ENCODE measurements around the gene SNORC.
"Not testable (repeated sequence)": the region's sequence is repeated elsewhere in the genome, so short reads cannot be mapped to it uniquely, and the experiment has no call there.

The SNORC gene

DNA sequence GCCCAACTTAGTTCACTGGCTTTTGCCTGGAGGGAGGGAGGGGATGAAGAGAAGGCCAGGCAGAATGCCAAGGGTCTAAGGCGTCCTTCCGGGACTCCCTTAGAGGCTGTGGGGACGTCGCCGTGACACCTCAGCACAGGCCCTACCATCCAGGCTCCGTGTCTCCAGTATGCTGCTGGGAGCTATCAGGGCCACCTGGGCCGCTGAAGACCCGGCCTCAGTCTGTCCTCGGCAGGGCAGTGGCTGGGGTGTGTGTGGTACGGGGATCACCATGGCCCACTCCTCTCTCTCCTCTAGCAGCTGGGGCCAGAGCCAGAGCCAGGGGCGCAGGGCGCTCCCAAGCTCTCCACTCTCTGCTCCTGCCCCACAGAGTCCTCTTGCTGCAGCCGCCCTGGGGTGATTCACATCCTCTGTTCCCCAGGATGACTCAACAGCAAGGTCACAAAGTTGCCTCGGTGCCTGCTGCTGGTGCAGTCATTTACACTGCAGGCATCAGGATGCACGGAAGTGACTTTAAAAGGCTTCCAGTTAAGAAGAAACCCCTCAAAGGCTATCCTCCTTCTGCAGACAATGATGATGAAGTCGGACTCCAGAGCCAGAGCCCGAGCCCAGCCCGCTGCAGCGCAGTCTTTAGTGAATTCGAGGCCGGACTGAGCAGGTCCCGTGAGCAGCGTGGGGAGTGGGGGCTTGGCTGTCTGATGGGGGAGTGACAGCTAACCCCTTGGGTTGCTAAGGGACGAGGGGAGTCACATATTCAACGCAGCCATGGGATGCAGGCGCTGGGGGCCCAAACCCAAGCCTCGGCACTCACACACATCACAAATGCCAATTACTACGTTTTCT is 31.9 kb downstream of the SNORC start:
- Mint-ChIP-seq H3K36me3 (ENCODE audit: low read depth) (no peaks in the 10 kb centered on the region), H3K4me3 (no peak overlapping the region), H3K4me1 (ENCODE audit: low read depth) (peaks cover 5% of the 10 kb centered on the region), H3K9me3 (no peaks in the 10 kb centered on the region), H3K27ac (no peak overlapping the region), H3K27me3 (peaks cover 4% of the 10 kb centered on the region)
- intact Hi-C loops (cut with micrococcal nuclease): no loop called here

DNA sequence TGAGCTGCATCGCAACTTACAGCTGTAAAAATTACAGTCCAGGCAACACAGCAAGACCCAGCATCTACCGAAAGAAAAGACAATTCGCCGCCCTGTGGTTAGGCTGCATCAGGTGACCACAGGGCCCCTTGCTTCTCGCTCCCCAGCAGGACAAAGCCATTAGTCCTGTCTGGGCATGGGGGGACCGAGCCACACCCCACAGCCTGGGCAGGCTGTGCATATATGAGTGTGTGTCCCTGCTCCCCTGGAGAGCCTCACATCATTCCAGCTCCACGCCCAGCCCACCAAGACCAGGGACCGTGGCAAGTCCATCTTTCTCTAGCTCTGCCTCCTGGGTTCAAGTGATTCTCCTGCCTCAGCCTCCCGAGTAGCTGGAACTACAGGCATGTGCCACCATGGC is 33.9 kb downstream of the SNORC start:
- Mint-ChIP-seq H3K36me3 (ENCODE audit: low read depth) (no peaks in the 10 kb centered on the region), H3K27me3 (peaks cover 7% of the 10 kb centered on the region), H3K27ac (no peak overlapping the region), H3K4me3 (no peak overlapping the region), H3K9me3 (no peaks in the 10 kb centered on the region), H3K4me1 (ENCODE audit: low read depth) (peaks cover 5% of the 10 kb centered on the region)
- intact Hi-C loops (cut with micrococcal nuclease): no loop called here

DNA sequence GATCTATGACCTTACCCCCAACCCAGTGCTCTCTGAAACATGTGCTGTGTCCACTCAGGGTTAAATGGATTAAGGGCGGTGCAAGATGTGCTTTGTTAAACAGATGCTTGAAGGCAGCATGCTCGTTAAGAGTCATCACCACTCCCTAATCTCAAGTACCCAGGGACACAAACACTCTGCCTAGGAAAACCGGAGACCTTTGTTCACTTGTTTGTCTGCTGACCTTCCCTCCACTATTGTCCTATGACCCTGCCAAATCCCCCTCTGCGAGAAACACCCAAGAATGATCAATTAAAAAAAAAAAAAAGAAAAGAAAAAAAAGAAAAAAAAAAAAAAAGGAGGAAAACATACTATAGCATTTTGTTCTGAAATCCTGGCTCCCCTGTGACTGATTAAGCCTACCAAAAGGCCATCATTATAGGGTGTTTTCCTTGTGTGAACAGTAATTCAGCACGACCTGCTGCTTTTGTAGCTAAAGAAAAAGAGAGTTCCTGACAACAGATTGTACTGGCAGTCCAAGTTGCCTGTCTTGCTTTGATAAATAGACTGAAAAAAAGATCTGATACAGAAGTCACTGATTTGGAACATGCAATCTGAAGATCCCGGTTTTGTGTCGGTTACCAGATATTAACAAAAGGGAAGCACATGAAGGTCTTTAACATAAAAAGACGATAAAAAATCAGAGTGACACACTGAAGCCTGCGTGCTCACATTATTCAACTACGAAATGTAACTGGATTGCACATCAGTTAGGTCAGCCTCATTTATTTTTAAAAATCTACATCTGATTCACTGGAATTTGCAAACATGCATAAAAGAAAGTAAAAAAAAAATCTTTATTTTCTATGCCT is 37.0 kb downstream of the SNORC start:
- intact Hi-C loops (cut with micrococcal nuclease); H3K27ac Mint-ChIP-seq; H3K4me3 Mint-ChIP-seq; H3K4me1 Mint-ChIP-seq (ENCODE audit: low read depth); H3K36me3 Mint-ChIP-seq (ENCODE audit: low read depth): not testable (repeated sequence)
- Mint-ChIP-seq H3K9me3 (peaks cover 11% of the 10 kb centered on the region), H3K27me3 (peaks cover 22% of the 10 kb centered on the region)

DNA sequence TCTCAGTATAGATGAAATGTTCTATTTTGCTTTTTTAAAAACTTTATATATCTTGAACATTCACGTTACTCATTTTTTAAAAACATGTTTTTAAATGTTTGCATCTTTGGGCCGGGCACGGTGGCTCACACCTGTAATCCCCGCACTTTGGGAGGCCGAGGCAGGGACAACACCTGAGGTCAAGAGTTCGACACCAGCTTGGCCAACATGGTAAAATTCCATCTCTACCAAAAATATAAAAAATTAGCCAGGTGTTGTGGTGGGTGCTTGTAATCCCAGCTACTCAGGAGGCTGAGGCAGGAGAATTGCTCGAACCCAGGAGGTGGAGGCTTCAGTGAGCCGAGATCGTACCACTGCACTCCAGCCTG is 37.6 kb downstream of the SNORC start:
- H3K27me3 Mint-ChIP-seq: peaks cover 24% of the 10 kb centered on the region
- H3K4me1 Mint-ChIP-seq (ENCODE audit: low read depth); H3K4me3 Mint-ChIP-seq; H3K27ac Mint-ChIP-seq; intact Hi-C loops (cut with micrococcal nuclease); H3K36me3 Mint-ChIP-seq (ENCODE audit: low read depth): not testable (repeated sequence)
- H3K9me3 Mint-ChIP-seq: peaks cover 13% of the 10 kb centered on the region

DNA sequence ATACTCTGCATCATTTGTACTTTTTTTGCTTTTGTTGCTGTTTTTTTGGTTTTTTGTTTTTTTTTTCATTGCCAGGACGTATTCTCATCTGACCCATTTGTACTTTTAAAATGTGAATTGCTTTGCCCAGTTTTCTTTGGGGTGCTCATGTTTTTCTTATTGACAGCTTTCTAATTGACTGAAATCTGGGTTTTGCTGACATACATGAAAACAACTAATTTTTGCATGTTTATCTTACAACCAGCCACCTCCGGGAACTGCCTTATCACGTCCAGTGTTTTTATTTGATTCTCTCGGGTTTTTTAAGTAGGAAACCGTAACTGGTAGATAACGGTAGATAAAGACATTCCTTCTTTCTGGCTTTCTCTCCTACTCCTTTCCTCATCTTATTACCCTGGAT is 38.6 kb downstream of the SNORC start:
- H3K27ac Mint-ChIP-seq: no peak overlapping the region
- peaks cover 13% of the 10 kb centered on the region for H3K9me3 Mint-ChIP-seq
- intact Hi-C loops (cut with micrococcal nuclease): no loop called here
- peaks cover 28% of the 10 kb centered on the region for H3K27me3 Mint-ChIP-seq
- H3K4me3 Mint-ChIP-seq: no peak overlapping the region
- no peaks in the 10 kb centered on the region for H3K36me3 Mint-ChIP-seq (ENCODE audit: low read depth)
- H3K4me1 Mint-ChIP-seq (ENCODE audit: low read depth): no peaks in the 10 kb centered on the region

DNA sequence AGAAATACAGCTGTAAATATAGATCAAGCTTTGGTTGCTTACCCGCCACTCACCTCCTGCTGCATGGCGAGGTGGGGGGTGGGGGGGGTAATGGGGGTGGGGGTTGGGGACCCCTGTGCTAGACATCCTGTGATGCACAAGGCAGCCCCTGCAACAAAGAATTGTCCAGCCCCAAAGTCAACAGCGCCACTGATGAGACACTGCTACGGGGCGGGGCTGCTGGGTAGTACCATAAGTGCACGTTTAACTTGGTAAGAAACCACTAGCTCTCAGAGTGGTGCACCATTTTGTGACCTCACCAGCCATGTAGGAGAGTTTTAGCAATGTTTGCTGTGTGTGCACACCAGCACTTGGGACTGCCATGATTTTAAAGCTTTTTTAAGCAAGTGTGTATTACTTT is 40.3 kb downstream of the SNORC start:
- Mint-ChIP-seq H3K9me3 (peaks cover 13% of the 10 kb centered on the region), H3K36me3 (ENCODE audit: low read depth) (no peaks in the 10 kb centered on the region), H3K27me3 (peaks cover 33% of the 10 kb centered on the region), H3K4me3 (no peak overlapping the region), H3K4me1 (ENCODE audit: low read depth) (no peaks in the 10 kb centered on the region), H3K27ac (no peak overlapping the region)
- intact Hi-C loops (cut with micrococcal nuclease): no loop called here

DNA sequence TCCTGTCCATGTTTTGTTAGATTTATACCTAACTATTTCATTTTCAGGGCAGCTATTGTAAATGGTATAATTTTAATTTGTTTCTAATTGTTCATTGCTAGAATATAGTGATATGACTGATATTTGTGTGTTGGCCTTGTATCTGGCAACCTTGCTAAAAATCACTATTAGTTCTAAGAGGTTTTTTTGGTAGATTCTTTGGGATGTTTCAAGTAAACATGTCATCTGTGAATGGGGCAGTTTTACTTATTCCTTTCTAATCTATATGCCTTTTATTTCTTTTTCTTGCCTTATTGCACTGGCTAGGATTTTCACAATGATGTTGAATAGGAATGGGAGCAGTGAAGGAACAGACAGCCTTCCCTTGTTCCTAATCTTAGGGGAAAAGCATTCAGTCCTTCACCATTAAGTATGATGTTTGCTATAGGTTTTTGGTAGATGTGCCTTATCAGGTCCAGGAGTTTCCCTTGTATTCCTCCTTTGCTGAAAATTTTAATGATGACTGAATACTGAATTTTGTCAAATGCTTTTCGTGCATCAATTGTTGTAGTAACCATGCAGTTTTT is 41.7 kb downstream of the SNORC start:
- intact Hi-C loops (cut with micrococcal nuclease): no loop called here
- H3K36me3 Mint-ChIP-seq (ENCODE audit: low read depth): no peaks in the 10 kb centered on the region
- H3K9me3 Mint-ChIP-seq: peaks cover 13% of the 10 kb centered on the region
- no peaks in the 10 kb centered on the region for H3K4me1 Mint-ChIP-seq (ENCODE audit: low read depth)
- peaks cover 36% of the 10 kb centered on the region for H3K27me3 Mint-ChIP-seq
- H3K4me3 Mint-ChIP-seq: no peak overlapping the region
- no peak overlapping the region for H3K27ac Mint-ChIP-seq

DNA sequence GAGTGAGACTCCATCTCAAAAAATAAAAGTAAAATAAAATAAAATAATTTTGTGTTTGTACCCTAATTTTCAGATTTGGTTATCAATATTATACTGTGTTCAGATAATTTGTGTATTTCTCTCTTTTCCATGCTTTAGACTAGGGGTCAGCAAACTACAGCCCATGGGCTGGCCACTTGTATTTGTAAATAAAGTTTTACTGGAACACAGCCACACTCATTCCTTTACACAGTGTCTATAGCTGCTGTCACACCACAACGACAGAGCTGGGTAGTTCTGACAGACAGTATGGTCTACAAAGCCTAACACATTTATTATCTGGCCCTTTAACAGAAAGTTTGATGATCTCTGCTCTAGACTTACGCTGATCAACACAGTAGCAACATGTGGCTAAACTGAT is 43.8 kb downstream of the SNORC start:
- Mint-ChIP-seq H3K27me3 (peaks cover 42% of the 10 kb centered on the region), H3K27ac (no peak overlapping the region), H3K4me1 (ENCODE audit: low read depth) (no peaks in the 10 kb centered on the region), H3K36me3 (ENCODE audit: low read depth) (no peaks in the 10 kb centered on the region), H3K4me3 (no peak overlapping the region), H3K9me3 (peaks cover 13% of the 10 kb centered on the region)
- intact Hi-C loops (cut with micrococcal nuclease): no loop called here

DNA sequence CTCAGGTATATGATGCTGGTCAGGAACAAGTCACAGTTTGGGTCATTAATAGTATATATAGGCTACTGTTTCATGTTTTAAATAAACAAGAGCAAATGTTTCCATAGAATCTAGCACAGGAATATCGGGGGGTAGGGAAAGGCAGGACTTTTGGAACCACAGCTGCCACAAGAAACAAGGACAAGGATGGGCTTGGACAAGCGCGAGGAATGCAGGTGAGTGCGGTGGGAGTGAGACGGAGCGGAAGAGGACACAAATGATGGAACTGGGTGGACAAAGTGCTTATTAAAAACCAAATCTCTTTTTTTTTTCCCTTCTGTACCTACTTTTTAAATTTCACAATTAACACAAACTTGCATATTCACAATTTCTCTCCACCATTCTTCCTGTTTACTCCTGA is 49.1 kb downstream of the SNORC start:
- Mint-ChIP-seq H3K27ac (no peak overlapping the region), H3K27me3 (peaks cover 56% of the 10 kb centered on the region), H3K4me1 (ENCODE audit: low read depth) (no peaks in the 10 kb centered on the region), H3K9me3 (no peaks in the 10 kb centered on the region), H3K36me3 (ENCODE audit: low read depth) (no peaks in the 10 kb centered on the region), H3K4me3 (no peak overlapping the region)
- intact Hi-C loops (cut with micrococcal nuclease): no loop called here

DNA sequence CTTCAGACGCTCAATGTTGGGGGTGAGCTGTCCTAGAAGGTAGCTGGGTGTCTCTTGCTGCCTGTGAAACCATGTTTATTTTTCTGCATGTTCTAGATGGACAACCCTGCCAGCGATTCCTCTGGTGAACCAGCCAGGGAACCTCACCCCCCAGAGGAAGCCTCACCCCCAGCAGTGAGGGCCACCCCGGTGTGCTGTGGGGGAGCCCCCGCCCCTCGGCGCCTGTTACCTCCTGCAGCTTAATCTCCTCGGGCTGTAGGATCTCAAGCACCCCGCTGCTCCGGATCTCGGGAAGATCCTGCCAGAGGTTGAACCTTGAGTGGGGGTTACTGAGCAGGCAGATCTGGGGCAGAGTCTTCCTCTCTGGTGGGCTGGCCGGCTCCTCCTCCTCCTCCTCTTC is 50.0 kb downstream of the SNORC start:
- no peak overlapping the region for H3K27ac Mint-ChIP-seq
- no peak overlapping the region for H3K4me3 Mint-ChIP-seq
- no peaks in the 10 kb centered on the region for H3K4me1 Mint-ChIP-seq (ENCODE audit: low read depth)
- peaks cover 62% of the 10 kb centered on the region for H3K27me3 Mint-ChIP-seq
- no peaks in the 10 kb centered on the region for H3K9me3 Mint-ChIP-seq
- intact Hi-C loops (cut with micrococcal nuclease): no loop called here
- H3K36me3 Mint-ChIP-seq (ENCODE audit: low read depth): no peaks in the 10 kb centered on the region

DNA sequence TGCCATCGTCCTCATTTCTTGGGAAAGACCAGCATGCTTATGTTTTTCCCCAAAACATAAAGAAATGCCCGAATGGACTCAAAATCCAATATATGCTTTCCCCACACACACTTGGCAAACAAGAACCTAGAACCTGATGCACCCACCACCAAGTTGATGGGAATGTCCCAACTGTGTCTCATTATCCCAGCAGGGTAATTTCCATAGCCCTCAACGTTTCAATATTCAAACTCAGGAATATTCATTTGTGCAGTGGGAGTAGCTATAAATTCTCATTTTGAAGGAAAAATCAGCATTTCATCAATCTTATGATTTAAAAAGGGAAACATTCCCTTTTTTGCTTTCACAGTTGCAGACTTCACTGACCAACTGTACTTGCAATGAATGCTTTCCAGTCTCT is 50.7 kb downstream of the SNORC start:
- Mint-ChIP-seq H3K27me3 (peaks cover 64% of the 10 kb centered on the region), H3K9me3 (no peaks in the 10 kb centered on the region), H3K4me3 (no peak overlapping the region), H3K36me3 (ENCODE audit: low read depth) (no peaks in the 10 kb centered on the region), H3K4me1 (ENCODE audit: low read depth) (no peaks in the 10 kb centered on the region), H3K27ac (no peak overlapping the region)
- intact Hi-C loops (cut with micrococcal nuclease): no loop called here

DNA sequence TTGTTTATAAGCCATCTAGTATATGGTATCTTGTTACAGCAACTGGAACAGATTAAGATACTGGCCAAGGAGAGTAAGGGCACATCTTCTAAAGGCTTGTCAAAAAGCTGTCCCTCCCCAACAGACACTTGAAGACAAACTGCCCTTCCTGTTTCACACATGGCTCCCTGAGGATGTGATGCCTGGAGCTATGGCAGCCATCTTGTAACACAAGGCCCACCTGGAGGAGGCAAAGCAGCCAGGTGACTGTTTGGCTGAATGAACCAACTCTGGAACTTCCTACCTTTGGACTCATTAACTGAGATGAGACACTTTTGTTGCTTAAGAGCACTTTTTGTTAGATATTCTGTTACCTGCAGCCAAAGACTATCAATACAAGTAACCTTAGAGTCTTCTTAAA is 54.4 kb downstream of the SNORC start:
- no peak overlapping the region for H3K4me3 Mint-ChIP-seq
- peaks cover 76% of the 10 kb centered on the region for H3K27me3 Mint-ChIP-seq
- H3K4me1 Mint-ChIP-seq (ENCODE audit: low read depth): no peaks in the 10 kb centered on the region
- intact Hi-C loops (cut with micrococcal nuclease): no loop called here
- no peaks in the 10 kb centered on the region for H3K36me3 Mint-ChIP-seq (ENCODE audit: low read depth)
- no peaks in the 10 kb centered on the region for H3K9me3 Mint-ChIP-seq
- H3K27ac Mint-ChIP-seq: no peak overlapping the region

DNA sequence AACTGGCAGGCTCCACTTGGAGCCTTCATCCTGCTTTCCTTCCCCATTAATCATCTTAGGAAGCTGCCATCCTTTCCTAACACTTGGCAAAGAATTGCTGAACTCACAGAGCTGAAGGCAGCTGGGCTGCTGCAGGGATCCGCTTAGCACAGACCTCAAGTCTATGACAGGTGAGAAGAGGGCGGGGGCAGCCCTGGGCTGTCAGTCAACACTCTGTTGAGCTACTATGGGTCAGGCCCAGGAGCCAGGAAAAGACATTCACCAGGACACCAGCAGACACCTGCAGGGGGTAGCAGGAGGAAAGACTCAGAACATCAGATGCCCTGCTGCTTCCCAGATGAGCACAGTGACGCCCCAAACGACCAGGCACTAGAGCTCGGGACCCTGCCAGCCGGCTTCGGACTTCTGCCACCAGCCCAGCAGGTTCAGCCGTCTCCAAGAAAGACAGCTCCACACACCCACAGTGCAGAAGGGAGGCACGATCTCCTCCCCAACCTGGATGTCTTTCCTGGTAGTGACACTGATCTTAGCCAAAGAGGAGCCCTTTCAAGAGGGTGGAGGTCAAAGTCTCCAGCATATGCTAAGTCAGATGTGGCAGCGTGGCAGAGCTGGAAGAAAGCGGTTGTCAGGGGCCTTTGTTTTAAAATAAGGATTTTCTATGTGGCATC is 55.2 kb downstream of the SNORC start:
- Mint-ChIP-seq H3K4me1 (ENCODE audit: low read depth) (no peaks in the 10 kb centered on the region), H3K4me3 (no peak overlapping the region), H3K9me3 (no peaks in the 10 kb centered on the region), H3K36me3 (ENCODE audit: low read depth) (no peaks in the 10 kb centered on the region), H3K27ac (no peak overlapping the region), H3K27me3 (peaks cover 77% of the 10 kb centered on the region)
- intact Hi-C loops (cut with micrococcal nuclease): no loop called here

DNA sequence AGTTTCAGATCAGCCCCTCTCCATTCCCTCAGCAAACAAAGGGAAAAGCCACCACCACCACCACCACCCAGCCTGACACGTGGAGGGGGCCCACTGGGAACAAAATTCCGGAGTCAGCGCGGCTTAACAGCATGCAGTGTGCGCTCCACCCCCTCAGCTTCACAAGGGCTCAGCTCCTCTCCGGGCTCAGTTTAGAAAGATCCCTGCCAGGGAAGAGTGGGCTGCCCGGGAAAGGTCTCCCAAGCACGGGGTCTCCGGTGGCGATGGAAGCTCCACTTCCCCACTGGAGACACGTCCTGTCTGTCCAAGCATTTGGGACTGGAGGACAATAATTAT is 55.7 kb downstream of the SNORC start:
- H3K36me3 Mint-ChIP-seq (ENCODE audit: low read depth): no peaks in the 10 kb centered on the region
- peaks cover 78% of the 10 kb centered on the region for H3K27me3 Mint-ChIP-seq
- intact Hi-C loops (cut with micrococcal nuclease): no loop called here
- H3K4me1 Mint-ChIP-seq (ENCODE audit: low read depth): no peaks in the 10 kb centered on the region
- no peak overlapping the region for H3K27ac Mint-ChIP-seq
- no peaks in the 10 kb centered on the region for H3K9me3 Mint-ChIP-seq
- H3K4me3 Mint-ChIP-seq: no peak overlapping the region

All from dendritic cell treated with granulocyte-macrophage colony-stimulating factor and Interleukin-4, amounts not matched to agents 40 ng/mL and 50 ng/mL, for 4 days (primary cell).